Stimulated activated CD8-positive, alpha-beta memory T cell treated with anti-CD3 and anti-CD28 coated beads, Interleukin-15, amount 100 ng/mL, for 24 hours (primary cell): Measurements from ENCODE around the gene BRIP1.

Experiments
- DNase-seq: peaks from one replicate; pipeline ENCODE4 v3.0.0-alpha.2; 2020; ENCODE audit warnings: low read depth

The BRIP1 gene

GRCh38 chr17:61757168-61757567 is 106.2 kb downstream of the BRIP1 start:
- no peak for DNase-seq

GRCh38 chr17:61756561-61756960 is 106.8 kb downstream of the BRIP1 start:
- no peak for DNase-seq

GRCh38 chr17:61755668-61756067 is 107.7 kb downstream of the BRIP1 start:
- no peak for DNase-seq

GRCh38 chr17:61755078-61755477 is 108.2 kb downstream of the BRIP1 start:
- no peak for DNase-seq

- DNase-seq = no peak
These were observed 109.2 kb downstream of the BRIP1 start for GRCh38 chr17:61754124-61754523.

GRCh38 chr17:61753696-61754095 is 109.6 kb downstream of the BRIP1 start:
- no peak for DNase-seq

GRCh38 chr17:61750656-61751055 is 112.7 kb downstream of the BRIP1 start:
- no peak for DNase-seq

- no peak for DNase-seq
These were observed 113.4 kb downstream of the BRIP1 start for GRCh38 chr17:61749823-61750404.

- no peak for DNase-seq
These were observed 116.9 kb downstream of the BRIP1 start for GRCh38 chr17:61746248-61746985.

GRCh38 chr17:61744804-61745203 is 118.5 kb downstream of the BRIP1 start:
- DNase-seq = no peak

- no peak for DNase-seq
These were observed 119.1 kb downstream of the BRIP1 start for GRCh38 chr17:61744252-61744651.

- no peak for DNase-seq
These were observed 119.6 kb downstream of the BRIP1 start for GRCh38 chr17:61743766-61744165.

GRCh38 chr17:61739002-61739401 is 124.3 kb downstream of the BRIP1 start:
- no peak for DNase-seq

GRCh38 chr17:61738249-61738648 is 125.1 kb downstream of the BRIP1 start:
- DNase-seq = no peak

GRCh38 chr17:61737820-61738219 is 125.5 kb downstream of the BRIP1 start:
- DNase-seq = no peak

GRCh38 chr17:61736438-61736837 is 126.9 kb downstream of the BRIP1 start:
- DNase-seq = no peak

- DNase-seq = no peak
These were observed 127.5 kb downstream of the BRIP1 start for GRCh38 chr17:61735807-61736206.

- no peak for DNase-seq
These were observed 128.9 kb downstream of the BRIP1 start for GRCh38 chr17:61734466-61734865.

GRCh38 chr17:61734012-61734411 is 129.3 kb downstream of the BRIP1 start:
- DNase-seq = no peak

GRCh38 chr17:61733021-61733420 is 130.3 kb downstream of the BRIP1 start:
- no peak for DNase-seq

- DNase-seq = no peak
These were observed 131.2 kb downstream of the BRIP1 start for GRCh38 chr17:61732169-61732568.

GRCh38 chr17:61731330-61731729 is 132.0 kb downstream of the BRIP1 start:
- no peak for DNase-seq

GRCh38 chr17:61729690-61730268 is 133.5 kb downstream of the BRIP1 start:
- DNase-seq = no peak
